Measurements from ENCODE around the gene CORO2A. TPM values are rescaled to one million over a fixed set of nuclear protein-coding genes. Genes with fewer than 3 reads are reported as not detected.

CORO2A gene
- total RNA-seq, 1 donor from 2014 or later = 2.4 TPM

DNA sequence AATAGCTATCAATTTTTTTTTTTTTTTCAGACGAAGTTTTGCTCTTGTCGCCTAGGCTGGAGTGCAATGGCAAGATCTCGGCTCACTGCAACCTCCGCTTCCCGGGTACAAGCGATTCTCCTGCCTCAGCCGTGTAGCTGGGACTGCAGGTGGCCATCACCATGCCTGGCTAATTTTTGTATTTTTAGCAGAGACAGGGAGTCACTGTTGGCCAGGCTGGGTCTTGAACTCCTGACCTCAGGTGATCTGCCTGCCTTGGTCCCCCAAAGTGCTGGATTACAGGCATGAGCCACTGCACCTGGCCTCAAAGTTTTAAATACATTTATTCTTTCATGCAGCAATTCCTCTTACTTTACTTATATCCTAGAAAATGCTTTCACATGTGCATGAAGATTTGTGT, 91.0 kb downstream of the CORO2A start:
- Histone ChIP-seq H2AFZ (replicated peaks) (no peak overlapping the region), H3K9ac (no peak overlapping the region), H3K27ac (no peak overlapping the region), H3K36me3 (no peaks in the 10 kb centered on the region), H3K4me2 (no peak overlapping the region), H4K20me1 (ENCODE audit: low read depth) (no peaks in the 10 kb centered on the region), H3K27me3 (no peaks in the 10 kb centered on the region), H3K79me2 (ENCODE audit: low read depth) (no peaks in the 10 kb centered on the region), H3F3A (ENCODE audit: low read depth) (peaks cover 11% of the 10 kb centered on the region), H3K9me3 (ENCODE audit: low read depth) (no peaks in the 10 kb centered on the region), H3K4me1 (peaks cover 5% of the 10 kb centered on the region), H3K4me3 (no peak overlapping the region)
- Mint-ChIP-seq H3K4me1 (peaks cover 6% of the 10 kb centered on the region), H3K27me3 (ENCODE audit: insufficient read depth, low read depth) (peaks cover 2% of the 10 kb centered on the region), H3K27ac (no peak overlapping the region), H3K36me3 (no peaks in the 10 kb centered on the region), H3K9me3 (no peaks in the 10 kb centered on the region), H3K4me3 (no peak overlapping the region)
- no peak for TF ChIP-seq EZH2phosphoT487 (IDR thresholded peaks at IDR 0.05)
- TF ChIP-seq EZH2 (IDR thresholded peaks at IDR 0.05) = no peak
- TF ChIP-seq, protein P1, sequence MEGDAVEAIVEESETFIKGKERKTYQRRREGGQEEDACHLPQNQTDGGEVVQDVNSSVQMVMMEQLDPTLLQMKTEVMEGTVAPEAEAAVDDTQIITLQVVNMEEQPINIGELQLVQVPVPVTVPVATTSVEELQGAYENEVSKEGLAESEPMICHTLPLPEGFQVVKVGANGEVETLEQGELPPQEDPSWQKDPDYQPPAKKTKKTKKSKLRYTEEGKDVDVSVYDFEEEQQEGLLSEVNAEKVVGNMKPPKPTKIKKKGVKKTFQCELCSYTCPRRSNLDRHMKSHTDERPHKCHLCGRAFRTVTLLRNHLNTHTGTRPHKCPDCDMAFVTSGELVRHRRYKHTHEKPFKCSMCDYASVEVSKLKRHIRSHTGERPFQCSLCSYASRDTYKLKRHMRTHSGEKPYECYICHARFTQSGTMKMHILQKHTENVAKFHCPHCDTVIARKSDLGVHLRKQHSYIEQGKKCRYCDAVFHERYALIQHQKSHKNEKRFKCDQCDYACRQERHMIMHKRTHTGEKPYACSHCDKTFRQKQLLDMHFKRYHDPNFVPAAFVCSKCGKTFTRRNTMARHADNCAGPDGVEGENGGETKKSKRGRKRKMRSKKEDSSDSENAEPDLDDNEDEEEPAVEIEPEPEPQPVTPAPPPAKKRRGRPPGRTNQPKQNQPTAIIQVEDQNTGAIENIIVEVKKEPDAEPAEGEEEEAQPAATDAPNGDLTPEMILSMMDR (IDR thresholded peaks at IDR 0.05) = no peak
- no peak for DNase-seq (ENCODE audit: low spot score)

DNA sequence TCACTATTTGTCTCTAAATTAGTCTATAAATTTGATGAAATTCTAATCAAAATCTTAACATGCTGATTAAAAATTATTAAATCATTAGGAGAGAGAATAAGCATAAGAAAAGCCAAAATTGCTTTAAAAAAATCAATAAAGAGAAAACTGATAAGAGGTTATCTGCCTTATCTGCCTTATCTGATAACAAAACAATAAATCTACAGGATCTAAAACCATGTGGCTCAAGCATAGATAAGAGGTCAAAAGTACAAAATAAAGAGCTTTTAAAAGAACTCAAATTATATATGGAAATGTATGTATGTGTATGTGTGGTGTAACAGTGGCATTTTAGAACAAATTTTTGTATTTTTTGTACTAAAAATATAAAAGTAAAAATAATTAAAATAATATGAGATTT, 92.0 kb downstream of the CORO2A start:
- H3K27ac Mint-ChIP-seq = no peak overlapping the region

DNA sequence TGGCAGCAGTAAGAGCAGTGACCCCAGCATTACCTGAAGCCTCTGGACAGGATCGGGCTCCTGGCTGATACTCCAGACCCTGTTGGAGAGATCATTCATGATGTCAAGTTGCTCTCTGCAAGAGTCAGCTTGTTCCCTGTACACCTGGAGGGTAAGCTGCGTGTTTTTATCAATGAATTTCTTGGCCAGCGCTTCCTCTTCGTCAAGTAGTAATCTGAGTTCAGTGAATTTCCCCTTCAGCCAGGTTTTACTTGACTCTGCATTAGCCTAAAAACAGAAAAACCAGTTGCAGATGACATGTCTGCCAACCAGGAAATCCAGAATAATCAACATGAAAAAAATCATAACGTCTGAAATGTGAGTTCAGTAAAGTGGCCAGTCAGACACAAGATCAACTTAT, 92.5 kb downstream of the CORO2A start:
- H3K9me3 ChIP-seq (ENCODE audit: low read depth) = no peaks in the 10 kb centered on the region
- no peak overlapping the region for H2AFZ ChIP-seq (replicated peaks)
- no peak overlapping the region for H3K4me2 ChIP-seq
- no peak overlapping the region for H3K27ac ChIP-seq
- TF ChIP-seq EZH2 (IDR thresholded peaks at IDR 0.05) (no peak), EZH2phosphoT487 (IDR thresholded peaks at IDR 0.05) (no peak)
- TF ChIP-seq, protein P1 (IDR thresholded peaks at IDR 0.05) = no peak
- H4K20me1 ChIP-seq (ENCODE audit: low read depth) = no peaks in the 10 kb centered on the region
- peaks cover 11% of the 10 kb centered on the region for H3F3A ChIP-seq (ENCODE audit: low read depth)
- H3K9me3 Mint-ChIP-seq = no peaks in the 10 kb centered on the region
- no peak for DNase-seq (ENCODE audit: low spot score)
- no peaks in the 10 kb centered on the region for H3K36me3 ChIP-seq
- H3K9ac ChIP-seq = no peak overlapping the region
- peaks cover 5% of the 10 kb centered on the region for H3K4me1 ChIP-seq
- H3K27me3 ChIP-seq = no peaks in the 10 kb centered on the region
- no peak overlapping the region for H3K4me3 Mint-ChIP-seq
- H3K36me3 Mint-ChIP-seq = no peaks in the 10 kb centered on the region
- H3K4me3 ChIP-seq = no peak overlapping the region
- no peak overlapping the region for H3K27ac Mint-ChIP-seq
- peaks cover 6% of the 10 kb centered on the region for H3K4me1 Mint-ChIP-seq
- peaks cover 5% of the 10 kb centered on the region for H3K27me3 Mint-ChIP-seq (ENCODE audit: insufficient read depth, low read depth)
- H3K79me2 ChIP-seq (ENCODE audit: low read depth) = no peaks in the 10 kb centered on the region

More for the DNA sequence above, 92.0 kb downstream of the CORO2A start:
- H3K36me3 ChIP-seq = no peaks in the 10 kb centered on the region
- H3K4me3 Mint-ChIP-seq = no peak overlapping the region
- H3K36me3 Mint-ChIP-seq = no peaks in the 10 kb centered on the region
- H3K9me3 Mint-ChIP-seq = no peaks in the 10 kb centered on the region
- H2AFZ ChIP-seq (replicated peaks) = no peak overlapping the region
- no peaks in the 10 kb centered on the region for H3K27me3 ChIP-seq
- no peak overlapping the region for H3K4me2 ChIP-seq
- no peaks in the 10 kb centered on the region for H4K20me1 ChIP-seq (ENCODE audit: low read depth)
- DNase-seq (ENCODE audit: low spot score) = no peak
- no peak overlapping the region for H3K4me3 ChIP-seq
- TF ChIP-seq EZH2 (IDR thresholded peaks at IDR 0.05) (no peak), EZH2phosphoT487 (IDR thresholded peaks at IDR 0.05) (no peak)
- TF ChIP-seq, protein P1 (IDR thresholded peaks at IDR 0.05) = no peak
- H3K4me1 Mint-ChIP-seq = peaks cover 6% of the 10 kb centered on the region
- H3F3A ChIP-seq (ENCODE audit: low read depth) = peaks cover 11% of the 10 kb centered on the region
- no peak overlapping the region for H3K27ac ChIP-seq
- H3K79me2 ChIP-seq (ENCODE audit: low read depth) = no peaks in the 10 kb centered on the region
- H3K9me3 ChIP-seq (ENCODE audit: low read depth) = no peaks in the 10 kb centered on the region
- peaks cover 4% of the 10 kb centered on the region for H3K27me3 Mint-ChIP-seq (ENCODE audit: insufficient read depth, low read depth)
- H3K9ac ChIP-seq = no peak overlapping the region
- peaks cover 5% of the 10 kb centered on the region for H3K4me1 ChIP-seq

Data from neural progenitor cell (in vitro differentiated cells).